ENCODE measurements around the gene KLF3. TPM values are rescaled to one million over a fixed set of nuclear protein-coding genes. Genes with fewer than 3 reads are reported as not detected.

Gene KLF3
- total and polyA plus RNA-seq, 2 of the 8 experiments (the other 6 are each of a cell fraction or from before 2014, with no cell fraction given) = 8.0 to 14.9 TPM

- H4K91ac ChIP-seq (replicated peaks; ENCODE audit: insufficient read length, low read length) = no peak overlapping the region
- H3K18ac ChIP-seq (ENCODE audit: extremely low read depth, low read length) = no peak overlapping the region
- no peak overlapping the region for H2AK5ac ChIP-seq (ENCODE audit: low read depth, low read length)
- no peak overlapping the region for H2BK20ac ChIP-seq (ENCODE audit: low read length)
- H4K8ac ChIP-seq (ENCODE audit: extremely low read depth, insufficient read depth, low read length) = no peak overlapping the region
- H3K4ac ChIP-seq (replicated peaks; ENCODE audit: insufficient read length, low read depth, low read length) = no peak overlapping the region
- H3K27me3 ChIP-seq (replicated peaks in 1 of 4; ENCODE audit: control insufficient read depth in 3 of 4, extremely low read depth in 1 of 4, insufficient read depth in 3 of 4, low read length in 3 of 4) = no peaks in the 10 kb centered on the region
- DNase-seq (ENCODE audit: low read depth in 1 of 2, low spot score in 2 of 2) = no peak
- no peak overlapping the region for H3K9ac ChIP-seq (replicated peaks in 1 of 4; ENCODE audit: extremely low read depth in 1 of 4, low read depth in 3 of 4, low read length in 3 of 4)
- H3K56ac ChIP-seq (replicated peaks; ENCODE audit: insufficient read length, low read depth, low read length) = no peak overlapping the region
- no peaks in the 10 kb centered on the region for H4K20me1 ChIP-seq (replicated peaks in 1 of 2; ENCODE audit: control insufficient read depth in 1 of 2, insufficient read depth in 2 of 2, low read length in 2 of 2)
- FAIRE-seq = no peak
- no peak overlapping the region for H3K23ac ChIP-seq (ENCODE audit: insufficient read length)
- 100% methylated on average over 2 of the region's 2 CpGs; no CpG with 5 or more reads in 1 of the 2 experiments for whole genome bisulfite sequencing, 2 experiments (ENCODE audit: extremely low coverage in 1 of 2, insufficient coverage in 1 of 2, insufficient read length in 1 of 2, insufficient replicate concordance in 2 of 2, low coverage in 1 of 2, low lambda C conversion rate in 2 of 2, missing lambda C conversion rate in 1 of 2)
- no peak overlapping the region for H3K4me3 ChIP-seq (ENCODE audit: extremely low read depth in 1 of 4, insufficient read depth in 2 of 4, low read depth in 3 of 4, low read length in 4 of 4)
- H2BK12ac ChIP-seq (ENCODE audit: low read depth, low read length) = no peak overlapping the region
- no peaks in the 10 kb centered on the region for H3K36me3 ChIP-seq (ENCODE audit: control insufficient read depth in 2 of 4, insufficient read depth in 4 of 4, low read length in 3 of 4)
- H2AFZ ChIP-seq (ENCODE audit: low read length) = no peak overlapping the region
- H2BK15ac ChIP-seq (ENCODE audit: low read length) = no peak overlapping the region
- H3K23me2 ChIP-seq (ENCODE audit: low read depth, low read length) = no peaks in the 10 kb centered on the region
- no peak overlapping the region for H3K4me2 ChIP-seq (ENCODE audit: insufficient read depth in 1 of 2, low read depth in 2 of 2, low read length in 2 of 2)
- no peaks in the 10 kb centered on the region for H3K79me1 ChIP-seq (ENCODE audit: low read depth, low read length)
- H2BK5ac ChIP-seq (ENCODE audit: low read depth, low read length) = no peak overlapping the region
- POLR2A ChIA-PET (ENCODE audit: partially characterized antibody) = interaction anchor here (1.6 kb wide), 1 partner anchor 11 kb away, joined by 4 read pairs; no protein-coding TSS in a partner anchor
- H2BK120ac ChIP-seq (replicated peaks; ENCODE audit: low read depth, low read length) = no peak overlapping the region
- H4K5ac ChIP-seq (ENCODE audit: insufficient read length, low read depth, low read length) = no peak overlapping the region
- no peaks in the 10 kb centered on the region for H3K4me1 ChIP-seq (replicated peaks in 1 of 4; ENCODE audit: control insufficient read depth in 3 of 4, insufficient read depth in 4 of 4, low read length in 3 of 4)
- no peaks in the 10 kb centered on the region for H3K79me2 ChIP-seq (ENCODE audit: control insufficient read depth in 1 of 2, insufficient read depth in 2 of 2, low read length in 2 of 2)
- no peaks in the 10 kb centered on the region for H3K9me3 ChIP-seq (ENCODE audit: insufficient read depth in 2 of 2, low read depth in 1 of 2, low read length in 1 of 2)
- H3K27ac ChIP-seq (ENCODE audit: low read depth, low read length) = no peak overlapping the region
- no peak overlapping the region for H3K14ac ChIP-seq (ENCODE audit: insufficient read length)
- CTCF ChIA-PET (ENCODE audit: partially characterized antibody) = interaction anchor here (0.7 to 1.2 kb wide), 2 partner anchors 397 to 544 kb away, joined by 3 read pairs; no protein-coding TSS in a partner anchor
- TF ChIP-seq CHD1 (IDR thresholded peaks at IDR 0.05; ENCODE audit: low read depth, low read length) (no peak), KDM4A (IDR thresholded peaks at IDR 0.05; ENCODE audit: low read depth, low read length, severe bottlenecking) (no peak), ATF2 (IDR thresholded peaks at IDR 0.05; ENCODE audit: low read length) (no peak), POLR2A (IDR thresholded peaks at IDR 0.05; ENCODE audit: control extremely low read depth in 1 of 2, low read depth in 2 of 2, low read length in 2 of 2) (no peak), ASH2L (IDR thresholded peaks at IDR 0.05; ENCODE audit: low read length) (no peak), GTF2F1 (IDR thresholded peaks at IDR 0.05; ENCODE audit: borderline replicate concordance, low read depth, low read length) (no peak), EGR1 (IDR thresholded peaks at IDR 0.05; ENCODE audit: borderline replicate concordance, low read depth, low read length) (no peak), RBBP5 (IDR thresholded peaks at IDR 0.05; ENCODE audit: borderline replicate concordance, low read depth, low read length) (no peak), TBP (IDR thresholded peaks at IDR 0.05; ENCODE audit: low read depth, low read length) (no peak), RXRA (IDR thresholded peaks at IDR 0.05; ENCODE audit: insufficient read depth, low read depth, low read length) (no peak), EP300 (IDR thresholded peaks at IDR 0.05; ENCODE audit: borderline replicate concordance in 1 of 2, low read depth in 2 of 2, low read length in 2 of 2) (no peak), NRF1 (IDR thresholded peaks at IDR 0.05; ENCODE audit: low read depth, low read length) (no peak)
These were observed 7.9 kb upstream of the KLF3 start for GRCh38 chr4:38656111-38656510.
